Panc1 (cell line): ENCODE data around the gene KIAA1958. TPM values are rescaled to one million over a fixed set of nuclear protein-coding genes. Genes with fewer than 3 reads are reported as not detected.

ENCODE experiments used
- ATAC-seq: fragments of 200-7000 bp; cut with Tn5 transposase; 2 replicates; pipeline ENCODE4 v1.9.1; 2020; ENCODE audit warnings: mild to moderate bottlenecking, moderate library complexity
- BruUV-seq: library from RNA; stranded (reverse); fragments of 400-500 nt; replicated peaks from 2 replicates; lab custom pipeline; 2021; lab: Mats Ljungman, UMichigan
- CTCF ChIA-PET: fragments of 300-600 bp; sonication (Branson Sonifier 250); formaldehyde crosslinking; loops from one replicate; lab custom pipeline; 2022; ENCODE audit warnings: antibody characterized with exemption; lab: Charles Lee
- POLR2A ChIA-PET: fragments of 300-600 bp; sonication (Branson Sonifier 250); formaldehyde crosslinking; loops from one replicate; lab custom pipeline; 2022; ENCODE audit warnings: antibody characterized with exemption; lab: Charles Lee
- DNase-seq: peaks from one replicate; pipeline ENCODE4 v3.0.0-alpha.2; 2010; ENCODE audit warnings: low read depth, low spot score
- H3K27ac ChIP-seq: 2 replicates; pipeline ENCODE4 v1.5.1; 2011; ENCODE audit warnings: mild to moderate bottlenecking, low read length, inconsistent platforms
- H3K27me3 ChIP-seq: fragments of 200-500 bp; sonication (Bioruptor generic); 2 replicates; pipeline ENCODE4 v1.6.0; 2014; ENCODE audit warnings: low read length, inconsistent platforms; ENCODE audit not compliant: control insufficient read depth, insufficient read depth
- H3K36me3 ChIP-seq: fragments of 200-500 bp; sonication (Bioruptor generic); 2 replicates; pipeline ENCODE4 v1.5.1; 2014; ENCODE audit warnings: inconsistent platforms, mild to moderate bottlenecking, low read length, moderate library complexity; ENCODE audit not compliant: control insufficient read depth, insufficient read depth
- H3K4me1 ChIP-seq: 2 replicates; pipeline ENCODE4 v1.5.1; 2011; ENCODE audit warnings: inconsistent platforms, mild to moderate bottlenecking, low read length, moderate library complexity; ENCODE audit not compliant: control insufficient read depth, insufficient read depth
- H3K4me3 ChIP-seq, 2 experiments: 2 replicates each; pipeline ENCODE4 v1.5.1; 2011 to 2012; ENCODE audit warnings: low read depth in 2 of 2, low read length in 2 of 2, mild to moderate bottlenecking in 2 of 2, inconsistent platforms in 1 of 2, moderate library complexity in 1 of 2
- H3K9me3 ChIP-seq: fragments of 200-500 bp; sonication (Bioruptor generic); 2 replicates; pipeline ENCODE4 v1.5.1; 2014; ENCODE audit warnings: low read depth, mild to moderate bottlenecking, inconsistent platforms, low read length, moderate library complexity; ENCODE audit not compliant: control insufficient read depth, insufficient read depth
- POLR2AphosphoS5 ChIP-seq: IDR thresholded peaks from 2 replicates; pipeline ENCODE4 v1.6.1; 2012; ENCODE audit warnings: mild to moderate bottlenecking, low read depth, low read length, moderate library complexity
- SIN3A ChIP-seq: IDR thresholded peaks from 2 replicates; pipeline ENCODE4 v1.6.1; 2012; ENCODE audit warnings: low read depth, mild to moderate bottlenecking, low read length, moderate library complexity, borderline replicate concordance; ENCODE audit not compliant: insufficient read depth
- TCF7L2 ChIP-seq: IDR thresholded peaks from 2 replicates; pipeline ENCODE4 v1.6.1; 2011; ENCODE audit warnings: mild to moderate bottlenecking, low read depth, low read length, inconsistent platforms
- in situ Hi-C: cut with HindIII; loops from 2 replicates; pipeline ENCODE4 v1.10.0; 2016; ENCODE audit warnings: low sequenced_read_pairs, low pct_unique_long_range_greater_than_20kb
- intact Hi-C: fragments of 100-400 bp; cut with micrococcal nuclease; formaldehyde crosslinking; loops from one replicate; pipeline ENCODE4 v1.10.0; 2022; ENCODE audit not compliant: unreplicated experiment
- total RNA-seq: library from RNA; stranded (reverse); gene quantifications from one replicate; pipeline ENCODE4 v1.2.1, GENCODE V29; 2021; ENCODE audit not compliant: unreplicated experiment
- TF ChIP-seq, protein P1 (sequence below): fragments of 450-650 bp; IDR thresholded peaks from 2 replicates; pipeline ENCODE4 v1.5.1; 2017; ENCODE audit warnings: mild to moderate bottlenecking
- TF ChIP-seq, protein P2 (sequence below), 2 experiments: IDR thresholded peaks; 2 replicates each; pipeline ENCODE4 v1.6.1; 2011 to 2012; ENCODE audit warnings: low read depth in 2 of 2, control low read depth in 1 of 2, low read length in 1 of 2, mild to moderate bottlenecking in 1 of 2, moderate library complexity in 1 of 2; ENCODE audit not compliant: insufficient read depth in 1 of 2

Gene KIAA1958
- total RNA-seq, 1 experiment from 2014 or later, result 10.4 TPM

DNA sequence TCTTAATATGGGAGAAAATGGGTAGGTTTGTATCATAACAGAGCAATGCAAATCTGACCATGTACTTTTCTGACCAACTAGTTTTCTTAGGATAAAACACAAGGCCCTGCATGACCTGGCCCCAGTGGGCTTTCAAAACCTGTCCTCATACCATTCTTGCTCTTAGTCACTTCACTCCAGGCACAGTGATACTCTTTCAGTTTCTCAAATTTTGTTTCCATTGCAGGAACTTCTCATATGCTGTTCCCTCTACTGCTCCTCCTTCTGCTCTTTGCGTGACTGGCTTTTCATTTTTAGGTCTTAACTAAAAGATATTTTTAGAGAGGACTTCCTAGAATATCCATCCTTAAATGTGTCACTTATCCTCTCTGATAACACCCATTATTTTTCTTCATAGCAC, 118.9 kb downstream of the KIAA1958 start:
- BruUV-seq, result no TSS peak
- intact Hi-C loops, result no loop called here
- in situ Hi-C loops, result no loop called here
- POLR2A ChIA-PET, result no interaction called here
- no peak for DNase-seq
- Histone ChIP-seq H3K4me3 (no peak overlapping the region), H3K9me3 (no peaks in the 10 kb centered on the region), H3K36me3 (no peaks in the 10 kb centered on the region), H3K27ac (no peak overlapping the region), H3K4me1 (no peaks in the 10 kb centered on the region; the same call in 1 of the 2 replicates), H3K27me3 (no peaks in the 10 kb centered on the region)
- ATAC-seq, result no peak
- TF ChIP-seq, protein P1, sequence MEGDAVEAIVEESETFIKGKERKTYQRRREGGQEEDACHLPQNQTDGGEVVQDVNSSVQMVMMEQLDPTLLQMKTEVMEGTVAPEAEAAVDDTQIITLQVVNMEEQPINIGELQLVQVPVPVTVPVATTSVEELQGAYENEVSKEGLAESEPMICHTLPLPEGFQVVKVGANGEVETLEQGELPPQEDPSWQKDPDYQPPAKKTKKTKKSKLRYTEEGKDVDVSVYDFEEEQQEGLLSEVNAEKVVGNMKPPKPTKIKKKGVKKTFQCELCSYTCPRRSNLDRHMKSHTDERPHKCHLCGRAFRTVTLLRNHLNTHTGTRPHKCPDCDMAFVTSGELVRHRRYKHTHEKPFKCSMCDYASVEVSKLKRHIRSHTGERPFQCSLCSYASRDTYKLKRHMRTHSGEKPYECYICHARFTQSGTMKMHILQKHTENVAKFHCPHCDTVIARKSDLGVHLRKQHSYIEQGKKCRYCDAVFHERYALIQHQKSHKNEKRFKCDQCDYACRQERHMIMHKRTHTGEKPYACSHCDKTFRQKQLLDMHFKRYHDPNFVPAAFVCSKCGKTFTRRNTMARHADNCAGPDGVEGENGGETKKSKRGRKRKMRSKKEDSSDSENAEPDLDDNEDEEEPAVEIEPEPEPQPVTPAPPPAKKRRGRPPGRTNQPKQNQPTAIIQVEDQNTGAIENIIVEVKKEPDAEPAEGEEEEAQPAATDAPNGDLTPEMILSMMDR, result no peak
- TF ChIP-seq, protein P2, sequence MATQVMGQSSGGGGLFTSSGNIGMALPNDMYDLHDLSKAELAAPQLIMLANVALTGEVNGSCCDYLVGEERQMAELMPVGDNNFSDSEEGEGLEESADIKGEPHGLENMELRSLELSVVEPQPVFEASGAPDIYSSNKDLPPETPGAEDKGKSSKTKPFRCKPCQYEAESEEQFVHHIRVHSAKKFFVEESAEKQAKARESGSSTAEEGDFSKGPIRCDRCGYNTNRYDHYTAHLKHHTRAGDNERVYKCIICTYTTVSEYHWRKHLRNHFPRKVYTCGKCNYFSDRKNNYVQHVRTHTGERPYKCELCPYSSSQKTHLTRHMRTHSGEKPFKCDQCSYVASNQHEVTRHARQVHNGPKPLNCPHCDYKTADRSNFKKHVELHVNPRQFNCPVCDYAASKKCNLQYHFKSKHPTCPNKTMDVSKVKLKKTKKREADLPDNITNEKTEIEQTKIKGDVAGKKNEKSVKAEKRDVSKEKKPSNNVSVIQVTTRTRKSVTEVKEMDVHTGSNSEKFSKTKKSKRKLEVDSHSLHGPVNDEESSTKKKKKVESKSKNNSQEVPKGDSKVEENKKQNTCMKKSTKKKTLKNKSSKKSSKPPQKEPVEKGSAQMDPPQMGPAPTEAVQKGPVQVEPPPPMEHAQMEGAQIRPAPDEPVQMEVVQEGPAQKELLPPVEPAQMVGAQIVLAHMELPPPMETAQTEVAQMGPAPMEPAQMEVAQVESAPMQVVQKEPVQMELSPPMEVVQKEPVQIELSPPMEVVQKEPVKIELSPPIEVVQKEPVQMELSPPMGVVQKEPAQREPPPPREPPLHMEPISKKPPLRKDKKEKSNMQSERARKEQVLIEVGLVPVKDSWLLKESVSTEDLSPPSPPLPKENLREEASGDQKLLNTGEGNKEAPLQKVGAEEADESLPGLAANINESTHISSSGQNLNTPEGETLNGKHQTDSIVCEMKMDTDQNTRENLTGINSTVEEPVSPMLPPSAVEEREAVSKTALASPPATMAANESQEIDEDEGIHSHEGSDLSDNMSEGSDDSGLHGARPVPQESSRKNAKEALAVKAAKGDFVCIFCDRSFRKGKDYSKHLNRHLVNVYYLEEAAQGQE (IDR thresholded peaks at IDR 0.05; ENCODE audit: insufficient read depth in 1 of 2, low read depth in 2 of 2, low read length in 1 of 2), result no peak
- no peak for TF ChIP-seq TCF7L2
- TF ChIP-seq POLR2AphosphoS5, result no peak
- no peak for TF ChIP-seq SIN3A
- CTCF ChIA-PET, result no interaction called here

DNA sequence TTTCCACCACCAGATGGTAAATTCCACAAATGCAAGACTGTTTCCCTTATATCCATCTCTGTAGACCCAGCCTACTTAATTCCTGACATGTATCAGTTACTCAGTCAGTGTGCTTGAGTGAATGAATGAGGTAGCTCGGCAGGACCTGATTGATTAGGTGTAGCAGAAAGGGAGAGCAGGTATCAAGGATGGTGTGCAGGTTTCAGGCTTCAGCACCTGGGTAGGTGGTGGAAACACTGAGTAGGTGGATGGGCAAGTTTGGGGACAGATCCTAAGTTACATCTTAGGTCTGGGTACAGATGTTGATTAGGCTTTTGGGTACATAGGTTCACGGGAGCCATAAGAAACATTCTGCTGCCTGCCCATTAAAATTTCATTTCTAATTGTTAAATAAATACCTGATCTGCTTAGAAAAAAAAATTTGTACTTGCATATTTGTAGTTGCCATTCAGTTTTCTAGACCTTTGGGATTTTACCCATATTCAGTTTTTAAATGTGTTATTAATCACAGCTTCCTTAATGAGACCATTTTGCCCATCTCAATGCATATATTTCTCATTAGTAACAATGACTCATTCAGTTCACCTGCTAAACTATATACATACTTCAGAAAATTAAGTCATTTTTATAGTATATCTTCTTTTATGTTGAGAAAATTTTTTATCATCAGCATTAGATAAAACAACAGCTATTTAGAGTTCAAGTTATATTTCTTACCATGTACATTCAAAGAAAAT, 119.5 kb downstream of the KIAA1958 start:
- DNase-seq (no peak), ATAC-seq (no peak)
- Histone ChIP-seq H3K9me3 (no peaks in the 10 kb centered on the region), H3K27ac (no peak overlapping the region), H3K27me3 (no peaks in the 10 kb centered on the region), H3K4me3 (no peak overlapping the region), H3K36me3 (no peaks in the 10 kb centered on the region), H3K4me1 (no peaks in the 10 kb centered on the region)
- TF ChIP-seq SIN3A (no peak), POLR2AphosphoS5 (no peak), TCF7L2 (no peak)
- TF ChIP-seq, protein P2 (IDR thresholded peaks at IDR 0.05; ENCODE audit: insufficient read depth in 1 of 2, low read depth in 2 of 2, low read length in 1 of 2), result no peak
- TF ChIP-seq, protein P1, result no peak
- in situ Hi-C loops, result no loop called here
- BruUV-seq, result no TSS peak
- CTCF ChIA-PET, result no interaction called here
- POLR2A ChIA-PET, result no interaction called here
- intact Hi-C loops, result no loop called here
